ENCODE measurements around the gene ZNF311. TPM values are rescaled to one million over a fixed set of nuclear protein-coding genes. Genes with fewer than 3 reads are reported as not detected.

The ZNF311 gene
- total and polyA plus RNA-seq, 2 of the 13 experiments (the other 11 are each of a cell fraction or from before 2014, with no cell fraction given): not detected

DNA sequence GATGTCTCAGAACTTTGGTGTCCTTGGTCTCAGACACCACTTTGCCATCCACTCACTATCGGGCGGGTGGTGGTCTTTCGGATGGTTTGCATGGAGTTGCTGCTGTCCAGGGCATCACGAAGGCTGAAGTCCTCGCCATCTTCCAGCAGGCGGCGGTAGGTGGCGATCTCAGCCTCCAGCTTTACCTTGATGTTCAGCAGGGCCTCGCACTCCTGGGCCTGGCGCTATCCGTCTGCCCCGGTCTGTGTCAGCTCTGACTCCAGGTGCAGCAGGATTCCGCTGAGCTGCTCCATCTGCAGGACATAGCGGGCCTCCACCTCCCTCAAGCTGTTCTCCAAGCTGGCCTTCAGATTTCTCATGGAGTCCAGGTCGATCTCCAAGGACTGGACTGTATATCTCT, 36.0 kb downstream of the ZNF311 start:
- Histone ChIP-seq H3K9ac (ENCODE audit: insufficient read depth, low read depth, low read length) (no peak overlapping the region), H4K20me1 (ENCODE audit: insufficient read depth, low read length) (no peaks in the 10 kb centered on the region), H3K4me2 (ENCODE audit: low read depth, low read length) (no peak overlapping the region), H3K36me3 (replicated peaks in 1 of 2; ENCODE audit: control insufficient read depth in 1 of 2, insufficient read depth in 2 of 2, low read length in 2 of 2) (no peaks in the 10 kb centered on the region), H3K4me3 (replicated peaks in 1 of 3; ENCODE audit: insufficient read depth in 1 of 3, low read depth in 2 of 3, low read length in 3 of 3) (no peak overlapping the region), H3K79me2 (ENCODE audit: insufficient read depth, low read length) (no peaks in the 10 kb centered on the region), H3K27me3 (ENCODE audit: control insufficient read depth in 1 of 2, insufficient read depth in 2 of 2, low read length in 2 of 2) (no peaks in the 10 kb centered on the region), H2AFZ (ENCODE audit: low read length) (no peak overlapping the region), H3K4me1 (ENCODE audit: insufficient read depth, low read length) (peaks cover 3% of the 10 kb centered on the region), H3K9me3 (ENCODE audit: low read length) (peaks cover 15% of the 10 kb centered on the region; the same call in 1 of the 2 replicates), H3K27ac (ENCODE audit: extremely low read length, insufficient read depth, low read length) (no peak overlapping the region)
- in situ Hi-C loops (cut with HindIII; ENCODE audit: extremely low pct_ligation_motif_present, low pct_unique_long_range_greater_than_20kb): no loop called here
- ATAC-seq (no peak), DNase-seq (ENCODE audit: low spot score) (no peak), FAIRE-seq (no peak)
- BruUV-seq (replicated peaks): no TSS peak
- 88% methylated on average over 15 of the region's 15 CpGs for WGBS (ENCODE audit: low lambda C conversion rate)
- intact Hi-C loops (cut with micrococcal nuclease; ENCODE audit: unreplicated experiment): no loop called here
- POLR2A ChIA-PET: interaction anchor here (1.2 to 1.3 kb wide), 2 partner anchors 12 to 45 kb away, joined by 3 to 4 read pairs; partner anchors contain the start of gene TRIM27
- CTCF ChIA-PET (ENCODE audit: low intra/inter-chr PET ratio, low total read pairs): interaction anchor here (1.6 kb wide), 1 partner anchor 47 kb away, joined by 7 read pairs; no protein-coding TSS in a partner anchor
- TF ChIP-seq MLXIP (CRISPR knock-in tag; IDR thresholded peaks at IDR 0.05; ENCODE audit: borderline replicate concordance) (no peak), STAG1 (CRISPR knock-in tag; IDR thresholded peaks at IDR 0.05) (peak; percentile 32; the same call in 1 of the 2 replicates), BRD4 (CRISPR knock-in tag; IDR thresholded peaks at IDR 0.05) (no peak), ZNF619 (CRISPR knock-in tag; IDR thresholded peaks at IDR 0.05) (no peak), NPAS2 (CRISPR knock-in tag; IDR thresholded peaks at IDR 0.05; ENCODE audit: borderline replicate concordance) (no peak), ZNF687 (CRISPR knock-in tag; IDR thresholded peaks at IDR 0.05) (0 out of 2 replicates have a peak, but pooled peaks have one; percentile 13), SP2 (CRISPR knock-in tag; IDR thresholded peaks at IDR 0.05) (no peak), CENPT (CRISPR knock-in tag; IDR thresholded peaks at IDR 0.05; ENCODE audit: low read depth) (no peak), RBFOX2 (IDR thresholded peaks at IDR 0.05; ENCODE audit: low read depth, low read length) (no peak), ZNF207 (IDR thresholded peaks at IDR 0.05; ENCODE audit: borderline replicate concordance) (no peak)
- TF ChIP-seq, protein P1, sequence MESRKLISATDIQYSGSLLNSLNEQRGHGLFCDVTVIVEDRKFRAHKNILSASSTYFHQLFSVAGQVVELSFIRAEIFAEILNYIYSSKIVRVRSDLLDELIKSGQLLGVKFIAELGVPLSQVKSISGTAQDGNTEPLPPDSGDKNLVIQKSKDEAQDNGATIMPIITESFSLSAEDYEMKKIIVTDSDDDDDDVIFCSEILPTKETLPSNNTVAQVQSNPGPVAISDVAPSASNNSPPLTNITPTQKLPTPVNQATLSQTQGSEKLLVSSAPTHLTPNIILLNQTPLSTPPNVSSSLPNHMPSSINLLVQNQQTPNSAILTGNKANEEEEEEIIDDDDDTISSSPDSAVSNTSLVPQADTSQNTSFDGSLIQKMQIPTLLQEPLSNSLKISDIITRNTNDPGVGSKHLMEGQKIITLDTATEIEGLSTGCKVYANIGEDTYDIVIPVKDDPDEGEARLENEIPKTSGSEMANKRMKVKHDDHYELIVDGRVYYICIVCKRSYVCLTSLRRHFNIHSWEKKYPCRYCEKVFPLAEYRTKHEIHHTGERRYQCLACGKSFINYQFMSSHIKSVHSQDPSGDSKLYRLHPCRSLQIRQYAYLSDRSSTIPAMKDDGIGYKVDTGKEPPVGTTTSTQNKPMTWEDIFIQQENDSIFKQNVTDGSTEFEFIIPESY (CRISPR knock-in tag; IDR thresholded peaks at IDR 0.05): peak; percentile 93
- TF ChIP-seq, protein P2, sequence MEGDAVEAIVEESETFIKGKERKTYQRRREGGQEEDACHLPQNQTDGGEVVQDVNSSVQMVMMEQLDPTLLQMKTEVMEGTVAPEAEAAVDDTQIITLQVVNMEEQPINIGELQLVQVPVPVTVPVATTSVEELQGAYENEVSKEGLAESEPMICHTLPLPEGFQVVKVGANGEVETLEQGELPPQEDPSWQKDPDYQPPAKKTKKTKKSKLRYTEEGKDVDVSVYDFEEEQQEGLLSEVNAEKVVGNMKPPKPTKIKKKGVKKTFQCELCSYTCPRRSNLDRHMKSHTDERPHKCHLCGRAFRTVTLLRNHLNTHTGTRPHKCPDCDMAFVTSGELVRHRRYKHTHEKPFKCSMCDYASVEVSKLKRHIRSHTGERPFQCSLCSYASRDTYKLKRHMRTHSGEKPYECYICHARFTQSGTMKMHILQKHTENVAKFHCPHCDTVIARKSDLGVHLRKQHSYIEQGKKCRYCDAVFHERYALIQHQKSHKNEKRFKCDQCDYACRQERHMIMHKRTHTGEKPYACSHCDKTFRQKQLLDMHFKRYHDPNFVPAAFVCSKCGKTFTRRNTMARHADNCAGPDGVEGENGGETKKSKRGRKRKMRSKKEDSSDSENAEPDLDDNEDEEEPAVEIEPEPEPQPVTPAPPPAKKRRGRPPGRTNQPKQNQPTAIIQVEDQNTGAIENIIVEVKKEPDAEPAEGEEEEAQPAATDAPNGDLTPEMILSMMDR (CRISPR knock-in tag; IDR thresholded peaks at IDR 0.05): peak; percentile 36
- TF ChIP-seq, protein P3, sequence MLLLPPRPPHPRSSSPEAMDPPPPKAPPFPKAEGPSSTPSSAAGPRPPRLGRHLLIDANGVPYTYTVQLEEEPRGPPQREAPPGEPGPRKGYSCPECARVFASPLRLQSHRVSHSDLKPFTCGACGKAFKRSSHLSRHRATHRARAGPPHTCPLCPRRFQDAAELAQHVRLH (CRISPR knock-in tag; IDR thresholded peaks at IDR 0.05; ENCODE audit: borderline replicate concordance, low read depth): no peak
